ENCODE measurements around the gene PDSS2.

PDSS2 gene

DNA sequence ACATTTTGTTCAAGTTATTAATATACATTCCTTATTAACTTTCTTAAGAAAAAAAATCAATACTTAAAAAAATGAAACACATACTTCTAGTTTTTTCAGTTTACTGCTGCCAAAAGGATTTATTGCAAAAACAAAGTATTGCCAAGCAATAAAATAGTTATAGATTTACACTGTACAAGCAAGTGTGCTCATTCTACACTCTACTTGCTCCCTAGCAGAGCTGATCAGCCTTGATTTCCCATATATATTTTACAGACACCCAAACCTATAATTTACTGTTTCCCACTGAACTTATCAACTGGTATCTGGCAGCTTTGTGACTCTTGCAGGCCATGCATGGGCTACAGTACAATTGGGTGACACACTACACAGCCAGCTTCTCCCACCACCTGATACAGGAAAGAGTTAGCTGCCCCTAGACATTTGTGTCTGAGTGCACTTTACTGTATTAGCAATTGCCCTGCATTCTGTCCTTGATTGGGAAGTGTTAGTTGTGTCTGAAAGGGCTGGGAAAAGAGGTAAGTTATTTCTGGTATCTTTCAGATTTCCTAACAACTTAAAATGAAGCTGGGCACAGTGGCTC is 188.1 kb downstream of the PDSS2 start:
- no peak for DNase-seq (ENCODE audit: low read depth in 2 of 2)

DNA sequence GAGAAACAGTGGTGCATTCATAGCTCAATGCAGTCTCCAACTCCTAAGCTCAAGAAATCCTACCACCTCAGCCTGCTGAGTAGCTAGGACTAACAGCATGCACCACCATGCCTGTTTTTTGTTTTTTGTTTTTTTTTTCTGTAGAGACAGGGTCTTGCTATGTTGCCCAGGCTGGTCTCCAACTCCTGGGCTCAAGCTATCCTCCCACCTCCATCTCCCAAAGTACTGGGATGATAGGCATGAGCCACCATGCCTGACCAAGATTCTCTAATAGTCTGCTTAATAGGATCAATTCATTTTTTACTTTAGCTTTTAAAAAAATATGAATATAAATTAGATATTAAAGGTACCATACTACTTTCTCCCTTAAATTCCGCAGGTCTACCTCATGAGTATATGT is 191.7 kb downstream of the PDSS2 start:
- DNase-seq (ENCODE audit: low read depth in 2 of 2) = no peak

DNA sequence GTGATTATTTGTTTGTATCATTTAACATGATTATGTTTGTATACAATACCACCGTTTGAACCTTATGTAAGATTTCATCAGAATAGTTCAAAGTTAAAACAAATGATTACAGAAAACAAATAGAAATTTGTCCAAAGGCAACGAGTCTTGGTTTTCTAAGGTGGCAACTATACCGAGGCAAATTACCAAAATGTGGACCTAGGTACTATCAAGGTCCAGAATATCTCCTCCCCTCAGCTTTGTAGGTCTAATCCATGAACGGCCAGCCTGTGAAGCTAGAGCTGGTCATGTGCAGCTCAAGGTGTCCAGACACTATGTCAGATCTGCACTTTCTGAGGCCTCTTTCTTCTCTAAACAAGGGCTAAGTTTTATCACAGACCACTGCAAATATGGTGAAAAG is 192.4 kb downstream of the PDSS2 start:
- no peak for DNase-seq (ENCODE audit: low read depth in 2 of 2)

DNA sequence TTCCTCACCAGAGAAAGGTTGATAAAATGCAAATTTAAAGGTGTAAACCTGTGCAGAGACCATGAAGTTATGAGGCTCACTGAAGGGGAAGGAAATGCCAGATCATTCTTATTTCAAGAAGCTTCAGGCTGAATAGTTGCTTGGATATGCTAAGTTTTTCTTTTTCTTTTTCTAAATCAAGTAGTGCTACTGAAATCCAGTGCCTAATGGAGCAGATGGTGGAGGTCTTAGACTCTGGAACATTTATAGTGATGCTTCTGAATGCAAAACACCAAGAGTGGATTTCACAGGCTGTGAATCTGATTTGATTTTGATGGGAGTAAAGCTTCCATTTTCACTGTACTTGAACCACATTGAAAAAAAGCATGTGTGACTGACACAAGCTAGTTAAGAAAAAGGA is 192.8 kb downstream of the PDSS2 start:
- no peak for DNase-seq (ENCODE audit: low read depth in 2 of 2)

DNA sequence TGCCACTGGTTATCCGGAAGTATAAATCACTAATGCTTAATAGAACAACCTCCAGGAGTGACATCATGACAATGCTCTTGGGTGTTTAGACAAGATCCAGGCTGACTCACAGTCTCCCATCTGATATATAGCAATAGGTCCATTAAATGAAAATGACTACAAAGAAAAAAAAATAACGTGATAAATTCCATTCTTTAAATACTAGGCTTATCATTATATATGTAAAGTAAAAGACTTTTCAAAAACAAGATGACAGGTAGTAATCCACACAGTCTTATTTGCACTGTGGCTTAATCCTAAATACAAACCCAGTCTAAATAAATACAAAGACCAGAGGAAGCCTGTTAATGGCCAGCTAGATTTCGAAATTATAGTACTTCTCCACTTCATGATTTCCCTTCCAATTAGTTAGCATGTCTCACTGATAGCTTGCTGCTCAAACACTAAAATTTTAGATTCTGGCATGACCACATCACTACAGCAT is 195.0 kb downstream of the PDSS2 start:
- DNase-seq (ENCODE audit: low read depth in 2 of 2) = no peak

DNA sequence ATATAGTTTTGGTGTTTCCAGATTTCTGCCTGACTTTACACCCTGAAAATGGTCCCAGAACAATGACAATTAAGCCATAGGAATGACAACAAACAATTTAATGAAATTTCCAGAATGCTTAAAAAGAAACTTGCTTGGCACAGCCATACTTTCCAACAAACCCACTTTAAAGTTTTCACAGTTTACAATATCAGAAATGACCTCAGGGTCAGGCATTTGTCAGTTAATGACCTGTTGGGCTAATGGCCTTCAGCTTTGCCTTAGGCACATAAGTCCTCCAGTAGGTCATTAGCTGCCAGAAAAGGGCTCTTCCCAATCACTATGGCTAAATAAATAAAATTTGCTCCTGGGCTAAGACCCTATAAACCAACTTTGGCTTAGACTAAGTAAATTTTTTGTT is 199.4 kb downstream of the PDSS2 start:
- DNase-seq (ENCODE audit: low read depth in 2 of 2) = no peak

DNA sequence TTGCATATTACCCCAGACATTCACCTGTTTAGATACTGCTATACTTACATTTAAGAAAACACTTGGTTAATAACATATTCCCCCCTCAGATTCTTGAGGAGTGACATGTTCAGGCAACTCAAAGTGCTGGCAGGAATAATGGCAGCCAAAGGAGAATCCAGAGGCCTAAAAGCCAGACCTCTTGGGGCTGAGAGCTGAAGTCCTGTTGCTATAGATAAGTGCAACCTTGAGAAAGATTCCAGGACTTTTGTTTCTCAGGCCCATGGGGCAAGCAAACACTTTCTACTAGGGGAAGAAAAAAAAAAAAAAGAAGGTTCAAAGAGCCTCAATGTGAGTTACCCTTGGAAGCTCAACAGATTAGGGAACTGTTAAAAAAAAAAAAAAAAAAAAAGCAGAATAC is 211.2 kb downstream of the PDSS2 start:
- DNase-seq (ENCODE audit: low read depth in 2 of 2) = no peak

DNA sequence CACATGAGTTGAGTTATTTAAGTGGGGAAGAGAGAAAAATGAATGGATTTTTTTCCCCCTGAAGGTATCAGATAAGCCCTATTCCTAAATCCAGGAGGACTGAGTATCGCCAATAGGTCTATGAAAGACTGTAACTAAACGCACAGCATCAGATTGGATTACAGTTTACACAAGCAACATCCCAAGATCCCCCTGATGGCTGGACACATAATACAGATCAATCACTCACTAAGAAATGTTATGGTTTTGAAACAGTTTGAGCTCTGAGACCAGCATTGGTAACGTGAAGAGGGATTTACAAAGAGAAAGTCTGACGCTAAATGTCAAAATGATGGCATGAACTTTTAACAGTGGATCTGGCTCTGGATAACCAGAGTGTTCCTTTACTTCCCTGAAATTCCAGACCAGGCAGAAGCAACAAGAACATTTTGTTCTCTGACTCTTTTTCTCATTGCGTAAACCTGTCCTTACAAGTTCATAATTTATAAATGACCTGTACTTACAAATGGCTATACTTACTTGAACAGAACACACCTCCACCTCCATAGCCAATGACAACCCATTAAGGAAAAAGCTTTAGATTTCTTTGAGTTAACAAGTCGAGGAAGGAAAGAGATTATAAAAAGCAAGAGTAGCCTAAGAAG is 212.3 kb downstream of the PDSS2 start:
- DNase-seq (ENCODE audit: low read depth in 2 of 2) = no peak

DNA sequence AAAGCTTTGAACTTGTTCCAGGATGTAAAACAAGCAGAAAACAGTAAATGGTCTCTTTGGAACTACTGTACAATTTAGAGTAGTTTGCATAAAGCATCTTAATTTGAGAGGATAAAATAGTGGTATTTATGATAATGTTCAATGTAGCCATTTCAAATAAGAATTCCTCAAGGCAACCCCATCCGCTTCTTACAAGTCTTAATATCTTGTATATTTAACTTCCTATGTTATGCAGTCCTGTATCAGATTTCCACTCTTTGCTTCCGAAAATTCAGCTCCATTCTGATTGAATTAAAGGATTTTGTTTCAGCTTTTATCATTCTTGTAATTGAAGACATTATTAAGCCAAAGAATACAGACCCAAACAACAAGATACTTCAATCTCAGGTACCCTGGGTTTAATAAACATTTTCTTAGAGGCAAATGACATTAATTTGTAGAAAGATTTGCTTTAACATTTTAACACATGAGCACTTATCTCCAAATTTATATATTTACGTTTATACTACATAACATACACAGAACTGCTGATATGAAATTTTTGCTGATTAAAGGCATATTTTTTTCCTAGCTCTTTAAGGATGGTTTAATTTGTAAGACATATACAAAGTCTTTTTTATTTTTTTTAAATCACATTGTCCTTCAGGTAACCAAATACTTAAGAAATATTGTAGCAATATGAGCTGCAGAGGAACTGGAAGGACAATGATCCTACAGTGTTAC is 213.0 kb downstream of the PDSS2 start:
- DNase-seq (ENCODE audit: low read depth in 2 of 2) = no peak

DNA sequence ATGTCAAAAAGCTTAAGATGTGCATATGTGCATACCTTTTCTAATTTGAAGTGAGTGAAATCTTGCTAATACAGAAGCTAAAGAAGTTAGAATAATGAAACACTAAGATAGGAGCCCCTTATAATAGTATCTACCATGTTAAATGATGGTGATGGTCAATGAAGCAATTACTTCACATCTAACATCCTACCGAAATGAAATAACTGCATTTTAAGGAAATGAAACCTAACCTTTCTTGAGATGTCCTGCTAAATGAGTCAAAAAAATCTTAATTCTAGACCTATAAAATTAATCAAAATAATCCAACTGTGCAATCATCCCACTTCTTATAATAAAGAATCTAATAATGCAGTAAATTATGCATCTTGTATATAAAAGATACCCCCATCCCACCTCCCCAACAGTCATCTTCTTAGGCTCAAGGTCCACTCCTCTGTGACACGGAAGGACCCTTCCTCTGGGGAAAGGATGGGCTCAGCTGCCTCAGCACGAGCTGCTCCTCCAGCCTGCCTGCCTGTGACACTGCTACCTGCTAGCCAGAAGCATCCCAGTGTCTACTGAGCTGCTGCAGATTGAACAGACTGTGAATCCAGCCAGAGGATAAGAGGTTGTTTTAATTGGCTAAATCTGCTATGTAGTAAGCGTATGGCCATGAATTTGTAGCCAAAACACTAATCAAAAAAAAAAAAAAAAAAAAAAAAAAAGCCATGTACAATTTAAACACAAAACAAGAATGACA is 214.5 kb downstream of the PDSS2 start:
- DNase-seq (ENCODE audit: low read depth in 2 of 2) = no peak

DNA sequence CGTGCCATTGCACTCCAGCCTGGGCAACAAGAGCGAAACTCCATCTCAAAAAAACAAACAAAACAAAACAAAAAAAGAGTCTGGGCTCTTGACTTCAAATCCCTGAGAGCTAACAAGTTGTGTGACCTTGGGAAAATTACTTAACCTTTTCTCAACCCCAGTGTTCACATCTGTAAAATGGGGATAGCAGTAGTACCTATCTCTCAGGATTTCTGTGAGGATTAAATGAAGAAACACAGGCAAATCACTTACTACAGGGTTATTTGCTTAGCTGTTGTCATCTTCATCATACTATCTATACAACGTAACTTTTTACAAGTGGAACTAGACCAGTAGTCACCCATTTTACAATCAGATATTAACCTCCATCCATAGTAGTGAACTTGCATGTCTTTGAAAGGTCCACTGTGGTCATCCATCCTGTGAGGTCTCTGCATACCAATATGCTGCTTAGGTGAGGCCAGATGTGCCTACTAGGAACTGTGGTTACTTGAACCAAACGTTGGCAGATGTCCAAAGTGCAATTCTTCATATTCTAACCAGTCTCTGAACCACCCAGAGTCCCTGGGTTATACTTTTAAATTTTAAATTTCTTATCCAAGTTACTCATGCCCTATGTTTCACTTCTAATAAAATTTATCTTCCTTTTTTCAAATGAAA is 215.2 kb downstream of the PDSS2 start:
- no peak for DNase-seq (ENCODE audit: low read depth in 2 of 2)

DNA sequence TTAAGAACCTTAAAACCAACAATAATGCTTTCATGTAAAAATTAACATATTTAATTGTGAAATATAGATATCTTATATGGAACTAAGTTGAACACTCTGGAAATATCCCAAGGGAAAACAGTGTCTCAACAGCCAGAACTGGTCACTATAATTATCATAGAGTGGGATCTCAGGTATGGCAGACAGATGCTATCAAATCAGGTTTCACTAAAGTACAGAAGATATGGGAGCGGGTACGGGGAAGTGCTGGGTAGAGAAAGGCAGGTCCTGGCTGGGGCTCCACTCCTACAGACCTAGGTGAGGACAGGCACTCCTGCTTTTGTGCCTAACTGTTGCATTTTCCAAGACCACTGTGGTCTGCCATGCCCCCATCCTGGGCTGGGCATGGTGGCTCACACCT is 215.9 kb downstream of the PDSS2 start:
- DNase-seq (ENCODE audit: low read depth in 2 of 2) = no peak

DNA sequence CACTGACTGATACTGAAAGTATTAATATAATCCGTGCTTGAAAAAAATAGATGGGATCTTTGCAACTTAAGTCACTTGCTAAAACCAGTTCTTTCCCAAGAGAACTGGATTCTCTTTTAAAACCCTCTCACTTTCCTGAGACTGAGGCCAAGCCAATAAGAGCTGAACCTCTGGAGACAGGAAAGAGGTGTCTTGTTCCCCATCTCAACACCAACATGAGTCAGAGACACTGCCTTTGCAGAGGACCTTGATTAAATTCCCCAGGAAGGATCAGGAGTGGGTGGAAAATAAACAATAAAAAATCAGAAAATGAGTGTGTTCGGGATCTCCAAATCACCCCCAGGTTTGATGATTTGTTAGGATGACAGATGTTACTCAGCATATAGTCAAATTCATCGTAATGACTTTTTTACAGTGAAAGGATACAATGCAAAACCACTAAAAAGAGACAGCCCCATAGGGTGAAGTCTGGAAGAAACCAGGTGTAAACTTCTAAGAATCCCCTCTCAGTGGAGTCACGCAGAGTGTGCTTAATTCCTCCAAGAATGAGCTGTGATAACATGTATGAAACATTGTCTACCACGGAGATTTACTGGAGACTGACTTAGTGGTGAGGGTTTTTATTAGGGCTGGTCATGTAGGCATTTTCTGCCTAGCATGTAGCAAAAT is 221.2 kb downstream of the PDSS2 start:
- DNase-seq (ENCODE audit: low read depth in 2 of 2) = no peak

DNA sequence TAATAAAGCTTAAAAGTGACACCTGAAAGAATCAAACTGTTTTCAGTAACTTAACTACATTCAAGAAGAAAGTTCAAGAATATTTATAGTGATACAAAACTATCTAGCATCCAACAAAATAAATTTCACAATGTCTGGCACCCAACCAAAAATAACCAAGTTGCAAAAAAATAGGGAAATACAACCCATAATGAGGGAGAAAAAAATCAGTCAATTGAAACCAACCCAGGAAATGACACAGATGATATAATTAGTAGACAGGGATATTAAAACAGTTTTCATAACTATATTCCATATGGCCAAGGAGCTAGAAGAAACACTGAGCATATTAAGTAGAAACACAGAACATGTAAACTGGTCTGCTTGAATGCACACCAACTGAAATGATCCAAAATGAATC is 223.9 kb downstream of the PDSS2 start:
- no peak for DNase-seq (ENCODE audit: low read depth in 2 of 2)

DNA sequence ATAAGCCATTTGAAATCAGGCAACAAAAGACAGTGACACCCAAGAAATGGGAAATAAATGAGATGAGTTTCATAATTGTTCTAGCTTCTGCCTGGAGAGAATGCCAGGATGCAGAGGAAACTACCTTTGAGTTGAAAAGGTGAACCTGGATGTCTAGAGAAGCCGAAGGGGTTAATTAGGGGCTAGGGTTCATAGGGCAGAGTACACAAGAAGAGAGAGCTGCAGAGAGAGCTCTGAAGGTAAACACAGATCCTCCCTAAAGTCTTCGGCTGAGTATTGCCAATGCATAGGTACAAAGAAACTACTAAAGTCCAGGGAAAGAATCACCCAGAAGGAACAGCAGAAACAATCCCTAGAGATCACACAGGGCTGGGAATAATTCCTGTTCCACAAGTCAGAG is 224.4 kb downstream of the PDSS2 start:
- DNase-seq (ENCODE audit: low read depth in 2 of 2) = no peak

DNA sequence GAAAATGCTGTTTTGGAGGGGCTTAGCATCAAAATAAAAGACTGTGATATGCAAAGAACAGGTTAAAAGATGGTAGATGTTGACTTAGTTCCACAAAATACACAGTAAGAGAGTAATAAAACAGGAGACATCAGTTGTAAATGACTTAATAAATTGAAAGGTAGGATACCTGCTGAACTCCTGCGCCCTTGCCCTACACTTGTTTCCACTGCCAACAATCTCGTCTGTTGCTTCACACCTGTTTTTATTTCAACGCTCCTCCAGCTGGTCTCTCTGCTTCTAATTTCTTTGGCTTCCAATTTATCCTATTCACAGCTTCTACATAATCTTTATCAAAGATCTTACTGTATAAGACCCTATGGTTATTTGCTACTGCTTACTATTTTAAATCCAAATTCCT is 228.1 kb downstream of the PDSS2 start:
- DNase-seq (ENCODE audit: low read depth in 2 of 2) = no peak

DNA sequence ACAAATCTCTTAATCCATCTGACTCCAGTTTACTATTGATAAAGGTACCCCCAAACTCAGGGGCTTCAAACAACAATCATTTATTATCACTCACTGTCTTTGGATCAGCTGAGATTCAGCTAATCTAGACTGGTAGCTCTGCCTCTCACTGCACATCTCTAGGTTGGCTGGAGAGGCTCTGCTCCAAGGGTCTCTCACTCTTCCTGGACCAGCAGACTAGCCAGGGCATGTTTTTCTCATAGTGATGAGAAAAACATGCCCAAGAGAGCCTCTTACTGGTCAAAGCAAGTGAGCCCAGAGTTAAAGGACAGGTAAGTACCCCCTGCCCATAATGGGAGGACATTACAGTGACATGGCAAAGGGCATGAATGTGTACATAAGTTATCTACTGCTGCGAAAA is 228.9 kb downstream of the PDSS2 start:
- no peak for DNase-seq (ENCODE audit: low read depth in 2 of 2)

DNA sequence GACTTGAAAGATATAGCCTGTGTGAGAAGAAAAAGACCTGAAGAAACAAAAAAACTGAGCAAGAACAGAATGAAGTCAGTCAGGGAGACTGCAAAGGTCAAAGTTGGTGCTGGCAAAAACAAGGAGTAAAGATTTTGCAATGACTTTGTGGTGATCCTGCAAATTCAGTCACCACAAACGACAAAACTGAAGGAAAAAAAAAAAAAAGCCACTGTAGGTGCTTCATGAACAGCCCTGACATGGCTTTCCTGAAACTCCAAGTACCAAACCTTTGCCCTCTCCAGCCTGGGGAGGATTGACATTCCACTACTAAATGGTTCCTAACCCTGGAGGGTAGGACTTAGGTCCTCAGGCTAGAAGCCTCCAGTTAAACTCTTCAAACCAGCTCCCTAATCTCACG is 229.3 kb downstream of the PDSS2 start:
- no peak for DNase-seq (ENCODE audit: low read depth in 2 of 2)

DNA sequence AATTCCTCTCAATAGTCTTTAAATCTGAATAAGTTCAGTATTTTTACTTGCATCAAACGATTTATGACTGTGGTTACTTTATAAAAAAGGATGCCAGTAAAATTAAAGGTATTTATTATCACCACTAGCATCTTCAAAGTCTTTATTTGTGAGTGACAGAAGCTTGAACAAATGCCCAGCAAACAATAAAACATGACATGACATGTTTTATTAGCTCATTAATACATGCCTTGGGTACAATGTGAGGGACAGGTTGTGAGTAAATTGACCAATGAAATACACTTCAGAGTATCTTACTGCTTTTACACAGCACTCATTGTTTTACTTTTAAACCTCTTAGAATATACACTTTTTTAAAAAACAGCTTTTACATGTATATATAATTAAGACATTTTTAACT is 230.6 kb downstream of the PDSS2 start:
- DNase-seq (ENCODE audit: low read depth in 2 of 2) = no peak

DNA sequence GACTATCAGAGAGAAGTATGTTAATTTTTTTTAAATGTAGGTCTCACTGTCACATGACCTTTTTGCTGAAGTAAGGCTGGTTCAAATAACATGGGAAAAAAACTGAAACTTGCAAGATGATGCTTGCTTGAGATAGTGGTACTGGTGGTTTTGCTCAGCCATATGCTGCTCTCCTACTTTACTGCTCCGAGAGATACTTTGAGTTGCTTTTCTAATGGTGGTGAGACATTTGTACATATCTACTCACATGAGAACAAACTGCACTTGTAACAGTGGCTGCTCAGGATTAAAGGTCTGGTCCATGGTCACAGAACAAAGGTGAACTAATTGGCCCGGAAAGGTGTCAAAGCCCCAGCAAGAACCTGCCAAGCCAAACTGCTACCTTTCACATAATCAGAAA is 237.8 kb downstream of the PDSS2 start:
- no peak for DNase-seq (ENCODE audit: low read depth in 2 of 2)

DNA sequence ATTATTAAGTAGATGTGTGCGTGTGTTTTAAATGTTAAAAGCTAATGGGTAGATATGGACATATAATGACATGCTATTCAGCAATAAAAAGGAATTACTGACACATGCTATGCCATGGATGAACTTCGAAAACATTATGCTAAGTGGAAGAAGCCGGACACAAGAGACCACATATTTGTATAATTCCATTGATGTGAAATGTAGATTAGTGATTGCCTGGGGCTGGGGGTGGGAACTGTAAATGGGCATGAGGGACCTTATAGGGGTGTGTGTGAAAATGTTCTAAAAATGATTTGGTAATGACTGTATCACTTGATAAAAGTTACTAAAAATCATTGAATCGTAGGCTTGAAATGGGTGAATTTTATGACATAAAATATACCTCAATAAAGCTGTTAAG is 239.5 kb downstream of the PDSS2 start:
- DNase-seq (ENCODE audit: low read depth in 2 of 2) = no peak

DNA sequence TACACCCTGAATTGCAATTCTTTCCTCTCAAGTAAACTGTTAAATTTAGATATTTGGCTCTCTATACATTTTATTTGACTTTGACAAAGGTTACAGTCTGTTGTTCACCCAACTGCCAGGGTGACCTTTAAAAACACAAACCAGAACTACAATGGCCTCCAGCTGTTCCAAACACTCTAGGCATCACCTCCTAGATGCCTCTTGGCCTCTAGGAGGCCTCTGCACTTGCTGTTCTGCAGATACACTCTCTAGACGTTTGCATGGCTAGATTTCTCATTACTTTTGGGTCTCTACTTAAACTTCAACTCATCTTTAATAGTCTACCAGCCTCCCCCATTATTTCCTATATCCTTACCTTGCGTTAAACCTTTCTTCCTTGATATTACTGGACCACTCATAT is 241.2 kb downstream of the PDSS2 start:
- DNase-seq (ENCODE audit: low read depth in 2 of 2) = no peak

Data from stimulated activated CD4-positive, alpha-beta T cell treated with anti-CD3 and anti-CD28 coated beads, Interleukin-15, amount 100 ng/mL, for 48 hours (primary cell).